Keratinocyte (primary cell): ENCODE measurements around the gene RORB. TPM values are rescaled to one million over a fixed set of nuclear protein-coding genes. Genes with fewer than 3 reads are reported as not detected.
A peak's percentile ranks its signal among the peaks of the same experiment; 100 is the strongest.

Experiments used
- DNase-seq: peaks from one replicate; pipeline ENCODE4 v3.0.0-alpha.2; 2011; ENCODE audit warnings: low read depth, missing footprints, low spot score
- FAIRE-seq: peaks from 2 replicates; lab custom pipeline; 2011; peaks lifted over from hg19 to GRCh38; lab: Jason Lieb, UNC
- H2AFZ ChIP-seq: 2 replicates; pipeline ENCODE4 v1.6.0; 2012; ENCODE audit warnings: low read length, control low read depth, inconsistent platforms; ENCODE audit not compliant: control insufficient read depth
- H3K27ac ChIP-seq: 2 replicates; pipeline ENCODE4 v1.5.1; 2011; ENCODE audit warnings: low read length; ENCODE audit not compliant: control insufficient read depth, insufficient read depth
- H3K27me3 ChIP-seq: 3 replicates; pipeline ENCODE4 v1.6.0; 2011; ENCODE audit warnings: low read length; ENCODE audit not compliant: control insufficient read depth, insufficient read depth; ENCODE audit errors: extremely low read depth
- H3K36me3 ChIP-seq, 2 experiments: 2 replicates in 1 of 2; 3 replicates in 1 of 2; pipeline ENCODE4 v1.5.1; 2011; ENCODE audit warnings: low read length in 2 of 2, mild to moderate bottlenecking in 1 of 2; ENCODE audit not compliant: control insufficient read depth in 2 of 2, insufficient read depth in 2 of 2; ENCODE audit errors: extremely low read depth in 1 of 2
- H3K4me1 ChIP-seq: 3 replicates; pipeline ENCODE4 v1.5.1; 2011; ENCODE audit warnings: low read length; ENCODE audit not compliant: control insufficient read depth, insufficient read depth; ENCODE audit errors: extremely low read depth
- H3K4me2 ChIP-seq: 3 replicates; pipeline ENCODE4 v1.6.0; 2011; ENCODE audit warnings: low read depth, low read length; ENCODE audit not compliant: control insufficient read depth, insufficient read depth; ENCODE audit errors: extremely low read depth
- H3K4me3 ChIP-seq, 3 experiments: fragments of 200-600 bp in 1 of 3; sonication (generic) in 1 of 3; 2 replicates in 2 of 3; 3 replicates in 1 of 3; pipeline ENCODE4 v1.5.1; 2011 to 2016; ENCODE audit warnings: low read length in 3 of 3, mild to moderate bottlenecking in 3 of 3, control low read depth in 2 of 3, inconsistent platforms in 1 of 3, low read depth in 1 of 3, mixed read lengths in 1 of 3, mixed run types in 1 of 3, moderate library complexity in 1 of 3; ENCODE audit not compliant: control insufficient read depth in 2 of 3, insufficient read depth in 2 of 3; ENCODE audit errors: extremely low read depth in 1 of 3
- H3K79me2 ChIP-seq: 2 replicates; pipeline ENCODE4 v1.6.0; 2012; ENCODE audit warnings: low read length; ENCODE audit not compliant: control insufficient read depth, insufficient read depth
- H3K9ac ChIP-seq: 3 replicates; pipeline ENCODE4 v1.6.0; 2011; ENCODE audit warnings: low read length; ENCODE audit not compliant: control insufficient read depth, insufficient read depth; ENCODE audit errors: extremely low read depth
- H3K9me1 ChIP-seq: 3 replicates; pipeline ENCODE4 v1.6.0; 2011; ENCODE audit warnings: low read length; ENCODE audit not compliant: control insufficient read depth, insufficient read depth; ENCODE audit errors: extremely low read depth
- H3K9me3 ChIP-seq: 2 replicates; pipeline ENCODE4 v1.5.1; 2012; ENCODE audit warnings: low read depth, low read length; ENCODE audit not compliant: control insufficient read depth
- H4K20me1 ChIP-seq: 3 replicates; pipeline ENCODE4 v1.6.0; 2011; ENCODE audit warnings: low read length; ENCODE audit not compliant: control insufficient read depth, insufficient read depth; ENCODE audit errors: extremely low read depth
- EZH2 ChIP-seq: IDR thresholded peaks from one replicate; pipeline ENCODE4 v1.6.1; 2012; ENCODE audit warnings: inconsistent platforms, mild to moderate bottlenecking, low read length, moderate library complexity
- dilution Hi-C: fragments of 300-500 bp; cut with MboI; formaldehyde crosslinking; loops from one replicate; pipeline ENCODE4 v1.7.0; 2020; ENCODE audit warnings: low sequenced_read_pairs; ENCODE audit not compliant: extremely low pct_ligation_motif_present
- polyA minus RNA-seq, 3 experiments: library from RNA; depleted of rRNA, polyadenylated mRNA; stranded (reverse); fragments of >200 nt; gene quantifications; 1 replicate in 1 of 3; 2 replicates in 1 of 3; 3 replicates in 1 of 3; pipeline ENCODE4 v1.2.3, GENCODE V29; 2011
- polyA plus RNA-seq, 5 experiments: library from polyadenylated mRNA; depleted of rRNA in 3 of 5; stranded (reverse) in 3 of 5; stranded (forward) in 1 of 5; unstranded in 1 of 5; fragments of >200 nt; gene quantifications; 1 replicate in 1 of 5; 2 replicates in 3 of 5; 3 replicates in 1 of 5; pipeline versions ENCODE4 v1.2.1 to v1.2.3, GENCODE V29; 2011 to 2012; ENCODE audit warnings: missing spikeins in 2 of 5, low read depth in 1 of 5, low replicate concordance in 1 of 5
- TF ChIP-seq, protein P1 (sequence below), 3 experiments: IDR thresholded peaks in 1 of 3; conservative IDR thresholded peaks in 1 of 3; optimal IDR thresholded peaks in 1 of 3; 2 replicates in 2 of 3; 3 replicates in 1 of 3; pipeline versions ENCODE3 to v1.5.1; 2011; ENCODE audit warnings: low read length in 3 of 3, mild to moderate bottlenecking in 3 of 3, moderate library complexity in 2 of 3, control low read depth in 1 of 3, inconsistent platforms in 1 of 3; ENCODE audit not compliant: insufficient read depth in 2 of 3; ENCODE audit errors: extremely low read depth in 1 of 3

Gene RORB
- polyA plus RNA-seq (not detected in 3 replicates), polyA minus RNA-seq (not detected in 3 replicates)
- polyA plus RNA-seq (2011; ENCODE audit: low read depth) = not detected
- polyA plus RNA-seq (2011; cell fraction: cytosol; rRNA removed) = not detected in 2 replicates
- not detected in 2 replicates for polyA plus RNA-seq (2011; cell fraction: nucleus; rRNA removed)
- not detected in 2 replicates for polyA plus RNA-seq (2012; ENCODE audit: low replicate concordance)
- not detected for polyA minus RNA-seq (2011; cell fraction: cytosol; rRNA and poly(A)+ RNA removed)
- not detected in 2 replicates for polyA minus RNA-seq (2011; cell fraction: nucleus; rRNA and poly(A)+ RNA removed)

DNA sequence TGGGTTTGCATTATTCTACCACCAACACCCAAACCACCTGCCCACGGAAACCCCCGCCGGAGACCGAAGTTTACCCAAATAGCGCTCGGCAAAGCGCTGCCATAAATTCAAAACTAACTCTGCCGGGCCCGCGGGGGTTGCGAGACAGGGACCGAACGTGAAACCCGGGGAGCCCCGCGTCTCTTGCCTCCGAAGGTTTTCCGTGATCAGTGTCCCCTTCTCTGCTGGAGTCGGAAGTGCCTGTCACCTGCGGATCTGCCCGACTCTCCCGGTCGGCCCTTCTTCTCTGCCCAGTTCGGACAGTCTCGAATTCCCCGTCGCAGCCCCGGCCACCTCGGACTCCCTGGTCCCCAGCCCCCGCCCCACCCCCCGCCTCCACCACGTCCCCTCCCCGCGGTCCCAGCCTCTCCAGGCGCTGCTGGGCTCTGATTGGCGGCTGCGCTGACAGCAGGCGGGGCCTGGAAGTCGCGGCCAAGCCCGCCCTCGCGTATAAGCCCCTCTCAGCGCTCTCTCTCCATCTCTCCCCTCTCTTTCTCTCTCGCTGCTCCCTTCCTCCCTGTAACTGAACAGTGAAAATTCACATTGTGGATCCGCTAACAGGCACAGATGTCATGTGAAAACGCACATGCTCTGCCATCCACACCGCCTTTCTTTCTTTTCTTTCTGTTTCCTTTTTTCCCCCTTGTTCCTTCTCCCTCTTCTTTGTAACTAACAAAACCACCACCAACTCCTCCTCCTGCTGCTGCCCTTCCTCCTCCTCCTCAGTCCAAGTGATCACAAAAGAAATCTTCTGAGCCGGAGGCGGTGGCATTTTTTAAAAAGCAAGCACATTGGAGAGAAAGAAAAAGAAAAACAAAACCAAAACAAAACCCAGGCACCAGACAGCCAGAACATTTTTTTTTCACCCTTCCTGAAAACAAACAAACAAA is at the start of gene RORB:
RORB (plus strand) TSS at position 517 of the 929 bp plus-strand sequence. CDS start 642 bp downstream, outside the sequence.
- peak within 1 kb of the TSS; percentile 37 to 72 (median 69) for H3K4me3 ChIP-seq
- H3K4me1 ChIP-seq = peaks cover 14% of the 10 kb centered on the region
- H3K27ac ChIP-seq = no peak within 1 kb of the TSS
- H3K9ac ChIP-seq = no peak within 1 kb of the TSS
- H3K4me2 ChIP-seq = peak within 1 kb of the TSS; percentile 93
- H2AFZ ChIP-seq = peak within 1 kb of the TSS; percentile 88
- H3K79me2 ChIP-seq = no peaks in the 10 kb centered on the region
- H3K9me1 ChIP-seq = no peaks in the 10 kb centered on the region
- H4K20me1 ChIP-seq = no peaks in the 10 kb centered on the region
- dilution Hi-C loops = no loop called here
- FAIRE-seq (no peak), DNase-seq (no peak)
- peaks cover 54% of the 10 kb centered on the region for H3K27me3 ChIP-seq
- H3K36me3 ChIP-seq = no peaks in the 10 kb centered on the region
- no peaks in the 10 kb centered on the region for H3K9me3 ChIP-seq
- TF ChIP-seq, protein P1, sequence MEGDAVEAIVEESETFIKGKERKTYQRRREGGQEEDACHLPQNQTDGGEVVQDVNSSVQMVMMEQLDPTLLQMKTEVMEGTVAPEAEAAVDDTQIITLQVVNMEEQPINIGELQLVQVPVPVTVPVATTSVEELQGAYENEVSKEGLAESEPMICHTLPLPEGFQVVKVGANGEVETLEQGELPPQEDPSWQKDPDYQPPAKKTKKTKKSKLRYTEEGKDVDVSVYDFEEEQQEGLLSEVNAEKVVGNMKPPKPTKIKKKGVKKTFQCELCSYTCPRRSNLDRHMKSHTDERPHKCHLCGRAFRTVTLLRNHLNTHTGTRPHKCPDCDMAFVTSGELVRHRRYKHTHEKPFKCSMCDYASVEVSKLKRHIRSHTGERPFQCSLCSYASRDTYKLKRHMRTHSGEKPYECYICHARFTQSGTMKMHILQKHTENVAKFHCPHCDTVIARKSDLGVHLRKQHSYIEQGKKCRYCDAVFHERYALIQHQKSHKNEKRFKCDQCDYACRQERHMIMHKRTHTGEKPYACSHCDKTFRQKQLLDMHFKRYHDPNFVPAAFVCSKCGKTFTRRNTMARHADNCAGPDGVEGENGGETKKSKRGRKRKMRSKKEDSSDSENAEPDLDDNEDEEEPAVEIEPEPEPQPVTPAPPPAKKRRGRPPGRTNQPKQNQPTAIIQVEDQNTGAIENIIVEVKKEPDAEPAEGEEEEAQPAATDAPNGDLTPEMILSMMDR (optimal IDR thresholded peaks at IDR 0.05 in 1 of 3, IDR thresholded peaks at IDR 0.05 in 1 of 3, conservative IDR thresholded peaks at IDR 0.05 in 1 of 3; ENCODE audit: extremely low read depth in 1 of 3, insufficient read depth in 2 of 3, low read length in 3 of 3) = no peak
- TF ChIP-seq EZH2 = peak; percentile 3

DNA sequence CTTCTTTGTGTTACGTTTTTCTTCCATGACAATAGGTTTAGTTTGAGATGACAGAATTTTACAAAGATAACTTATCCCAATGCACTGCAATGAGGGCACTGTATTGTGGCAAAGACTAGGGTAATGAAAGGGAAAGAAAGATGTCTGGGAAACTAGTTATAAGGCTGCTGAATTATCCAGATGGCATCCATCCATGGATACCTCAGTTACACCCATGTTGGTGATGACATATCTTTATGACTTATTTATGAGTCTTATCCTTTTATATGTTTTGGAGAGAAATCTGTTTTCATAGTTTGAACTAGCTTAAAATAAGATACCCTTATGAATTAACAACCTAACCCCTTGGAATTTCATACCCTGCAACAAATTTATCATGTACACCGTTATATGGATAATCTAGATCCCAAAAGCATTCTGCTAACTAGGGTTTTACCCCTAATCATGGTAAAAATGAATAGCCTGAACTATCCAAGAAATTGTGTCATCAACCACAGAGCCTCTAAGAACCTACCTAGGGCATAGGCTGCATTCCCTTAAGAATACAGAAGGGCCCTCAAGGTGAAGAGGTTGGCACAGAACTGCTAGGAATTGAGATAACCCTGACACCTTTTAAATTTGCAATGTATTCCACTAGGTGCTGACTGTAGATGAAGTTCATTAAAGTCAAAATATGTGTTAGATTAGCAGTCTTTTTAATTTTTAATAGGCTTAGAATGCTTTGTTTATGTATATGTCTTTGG is 49.5 kb upstream of the RORB start:
- DNase-seq (no peak), FAIRE-seq (no peak)
- Histone ChIP-seq H4K20me1 (no peaks in the 10 kb centered on the region), H3K27ac (no peak overlapping the region), H3K36me3 (no peaks in the 10 kb centered on the region), H3K79me2 (no peaks in the 10 kb centered on the region), H3K9me1 (no peaks in the 10 kb centered on the region), H3K9me3 (no peaks in the 10 kb centered on the region), H3K9ac (no peak overlapping the region), H3K27me3 (no peaks in the 10 kb centered on the region), H3K4me2 (no peak overlapping the region), H3K4me1 (no peaks in the 10 kb centered on the region), H3K4me3 (no peak overlapping the region), H2AFZ (no peak overlapping the region)
- TF ChIP-seq, protein P1 (optimal IDR thresholded peaks at IDR 0.05 in 1 of 3, IDR thresholded peaks at IDR 0.05 in 1 of 3, conservative IDR thresholded peaks at IDR 0.05 in 1 of 3; ENCODE audit: extremely low read depth in 1 of 3, insufficient read depth in 2 of 3, low read length in 3 of 3) = no peak
- TF ChIP-seq EZH2 = no peak
- dilution Hi-C loops = no loop called here
